AG10803 (cell line): Measurements from ENCODE around the gene CSAG1.
"Not testable (repeated sequence)": the region's sequence is repeated elsewhere in the genome, so short reads cannot be mapped to it uniquely, and the experiment has no call there.

Experiments
- DNase-seq: peaks from one replicate; pipeline ENCODE4 v3.0.0; 2010; ENCODE audit warnings: low read depth
- H3K4me3 ChIP-seq: 2 replicates; pipeline ENCODE4 v1.5.1; 2011; ENCODE audit warnings: mild to moderate bottlenecking, low read length, control low read depth
- CTCF ChIP-seq: conservative IDR thresholded peaks from 2 replicates; pipeline ENCODE4 v1.5.1; 2011; ENCODE audit warnings: mild to moderate bottlenecking, low read length, control low read depth, inconsistent platforms

The CSAG1 gene

GRCh38 chrX:152733261-152733975 is at the start of gene CSAG1, which contains the start of gene MAGEA12:
Gene CSAG1, minus strand, starts transcription at chrX:152733721. Its CDS starts 1,261 bp downstream, at chrX:152732460.
Gene MAGEA12, plus strand, starts transcription at chrX:152733757. Its CDS starts 2,405 bp downstream, at chrX:152736162.
- no peak within 1 kb of the TSS for H3K4me3 ChIP-seq
- no peak for TF ChIP-seq CTCF
- no peak for DNase-seq

GRCh38 chrX:152769549-152770289 is 36.2 kb upstream of the CSAG1 start, which contains the start of gene MAGEA6:
Gene MAGEA6, minus strand, starts transcription at chrX:152769689. Its CDS starts 2,039 bp downstream, at chrX:152767650.
- not testable (repeated sequence) for DNase-seq, H3K4me3 ChIP-seq

GRCh38 chrX:152766562-152766961 is 33.0 kb upstream of the CSAG1 start:
- H3K4me3 ChIP-seq: not testable (repeated sequence)

GRCh38 chrX:152761582-152761981 is 28.1 kb upstream of the CSAG1 start:
- not testable (repeated sequence) for H3K4me3 ChIP-seq, DNase-seq

More at GRCh38 chrX:152766562-152766961, 33.0 kb upstream of the CSAG1 start:
- not testable (repeated sequence) for DNase-seq

GRCh38 chrX:152759544-152759943 is 26.0 kb upstream of the CSAG1 start:
- H3K4me3 ChIP-seq, DNase-seq: not testable (repeated sequence)

GRCh38 chrX:152758918-152759317 is 25.4 kb upstream of the CSAG1 start, which contains the start of gene CSAG3:
Gene CSAG3, plus strand, starts transcription at chrX:152759218.
- not testable (repeated sequence) for H3K4me3 ChIP-seq, DNase-seq

GRCh38 chrX:152754871-152755270 is 21.4 kb upstream of the CSAG1 start:
- not testable (repeated sequence) for DNase-seq, H3K4me3 ChIP-seq

- H3K4me3 ChIP-seq, DNase-seq: not testable (repeated sequence)
These were observed 20.4 kb upstream of the CSAG1 start, which contains the start of gene MAGEA2 for GRCh38 chrX:152753686-152754650. Gene MAGEA2, minus strand, starts transcription at chrX:152753842. Its CDS starts 2,479 bp downstream, at chrX:152751363.

- DNase-seq: no peak
These were observed 5.0 kb upstream of the CSAG1 start for GRCh38 chrX:152738560-152738959.

GRCh38 chrX:152736528-152736927 is 3.0 kb upstream of the CSAG1 start:
- not testable (repeated sequence) for H3K4me3 ChIP-seq

More at GRCh38 chrX:152738560-152738959, 5.0 kb upstream of the CSAG1 start:
- no peak for TF ChIP-seq CTCF
- no peak overlapping the region for H3K4me3 ChIP-seq

More at GRCh38 chrX:152736528-152736927, 3.0 kb upstream of the CSAG1 start:
- not testable (repeated sequence) for DNase-seq
